Pancreas (tissue), 10 donors: Measurements from ENCODE around the gene EDN3. TPM values are rescaled to one million over a fixed set of nuclear protein-coding genes. Genes with fewer than 3 reads are reported as not detected.

Source experiments
- ATAC-seq, 4 donors: fragments of 200-7000 bp; cut with Tn5 transposase; one replicate each; pipeline versions ENCODE4 v1.8.0 to v1.9.1; 2020; ENCODE audit warnings: mild to moderate bottlenecking in 4 of 4, moderate library complexity in 4 of 4
- DNase-seq, 6 donors: peaks; one replicate each; pipeline ENCODE4 v3.0.0-alpha.2; 2020
- FAIRE-seq: peaks from 2 replicates; lab custom pipeline; 2012; peaks lifted over from hg19 to GRCh38; lab: Jason Lieb, UNC
- H3K27ac ChIP-seq, 4 donors: fragments of 200-600 bp; sonication (generic); 1 replicate in 3 of 4; 2 replicates in 1 of 4; pipeline versions ENCODE4 v1.5.0 to v1.8.0; 2020
- H3K27me3 ChIP-seq, 4 donors: fragments of 200-600 bp; one replicate each; pipeline ENCODE4 v1.8.0; 2021
- H3K36me3 ChIP-seq, 3 donors: fragments of 200-600 bp; sonication (generic) in 1 of 3; one replicate each; pipeline versions ENCODE4 v1.5.0 to v1.8.0; 2020 to 2021
- H3K4me1 ChIP-seq, 3 donors: fragments of 200-600 bp; one replicate each; pipeline ENCODE4 v1.8.0; 2021
- H3K4me3 ChIP-seq, 4 donors: fragments of 200-600 bp; sonication (generic) in 2 of 4; one replicate each; pipeline versions ENCODE4 v1.5.0 to v1.8.0; 2020 to 2021
- H3K9me3 ChIP-seq, 4 donors: fragments of 200-600 bp; one replicate each; pipeline ENCODE4 v1.8.0; 2021
- CTCF ChIP-seq, 4 donors: fragments of 200-600 bp; sonication (generic) in 3 of 4; IDR thresholded peaks; one replicate each; pipeline versions ENCODE4 v1.5.0 to v1.8.0; 2021; ENCODE audit warnings: antibody characterized with exemption in 4 of 4
- WGBS, 2 donors: extraction: QIAGEN DNeasy Blood & Tissue Kit; methylation state at CpG; one replicate each; pipeline ENCODE4 v1.1.7; 2013; 5-methylcytosine and 5-hydroxymethylcytosine counted together
- intact Hi-C, 3 donors: fragments of 100-400 bp; cut with DNase I; formaldehyde crosslinking; loops; one replicate each; pipeline versions ENCODE4 v1.11.1 to v1.14.2; 2022
- polyA plus RNA-seq, 2 donors: library from polyadenylated mRNA; stranded (reverse); fragments of 200-250 nt; gene quantifications; one replicate each; pipeline ENCODE4 v1.2.3, GENCODE V29; 2013
- total RNA-seq, 6 donors: library from RNA; stranded (reverse); fragmentation: NEBNext Ultra II Directional in 4 of 6; extraction: Animal tissue kit (Norgen Biotek cat#: 25700) in 4 of 6; gene quantifications; one replicate each; pipeline versions ENCODE4 v1.2.1 to v1.2.4, GENCODE V29; 2021 to 2023
- donor health status: healthy with polysubstance abuse.
- donor health status: DM: no; HTN: no; CAD: no; lungs with moderate emphysema.
- donor health status: DM: no; HTN: no; CAD: no.
- donor health status: control.
- donor health status: control.
- donor health status: Bipolar disorder and iron deficiency.
- donor health status: DM: yes; HTN: yes; CAD: no.
- donor health status: DM: no; HTN: no; CAD: no.
- donor health status: DM: no; HTN: no; CAD: no.
- donor health status: DM: yes; HTN: yes; CAD: no.

Gene EDN3
- total and polyA plus RNA-seq, 8 donors: 3.6 to 55.3 (median 5.4) TPM

DNA sequence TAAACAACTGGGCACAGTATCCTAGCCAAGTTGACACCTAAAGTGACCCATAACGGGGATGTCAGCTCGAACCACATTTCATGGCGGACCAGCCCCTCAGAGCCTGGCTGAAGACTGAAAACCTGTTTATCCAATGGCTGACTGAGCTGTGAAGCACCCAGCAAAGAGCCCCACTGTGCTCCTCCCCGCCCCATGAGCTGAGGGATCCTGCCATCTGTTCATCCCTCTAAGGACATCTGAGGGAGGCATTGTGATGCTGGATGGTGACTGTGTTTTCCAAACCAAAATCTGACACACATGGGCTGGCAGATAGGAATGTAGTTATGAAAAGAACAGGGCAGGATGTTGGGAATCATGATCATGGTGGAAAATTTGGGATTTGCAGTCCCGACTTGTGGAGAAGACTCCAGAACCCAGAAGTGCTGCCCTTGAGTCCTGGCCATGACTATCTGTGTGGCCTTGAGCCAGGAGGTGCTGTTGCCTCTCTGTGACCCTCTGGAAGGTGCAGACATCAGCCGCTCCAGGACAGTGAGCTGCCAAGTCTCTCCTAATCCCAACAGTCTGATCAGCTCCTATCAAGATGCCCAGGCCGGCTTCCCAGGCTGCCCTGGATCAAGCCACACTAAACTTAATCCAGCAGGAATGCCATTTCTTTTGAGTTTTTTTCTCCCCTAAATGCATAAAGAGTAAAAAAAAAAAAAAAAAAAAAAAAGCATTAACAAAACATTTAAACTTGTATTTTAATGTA lies 5.7 kb downstream of the EDN3 start:
- H3K9me3 ChIP-seq: no peaks in the 10 kb centered on the region
- whole genome bisulfite sequencing, 2 donors: 93 to 95% methylated on average over 7 of the region's 7 CpGs
- no peak for TF ChIP-seq CTCF (IDR thresholded peaks at IDR 0.05)
- ATAC-seq: no peak
- H3K27ac ChIP-seq: no peak overlapping the region
- no peak for DNase-seq
- no peaks in the 10 kb centered on the region for H3K36me3 ChIP-seq
- H3K4me3 ChIP-seq: no peak overlapping the region
- FAIRE-seq: no peak
- peaks cover 17 to 22% (median 19%) of the 10 kb centered on the region in 3 donors for H3K4me1 ChIP-seq
- H3K27me3 ChIP-seq: no peaks in the 10 kb centered on the region
- intact Hi-C loops: no loop called here

DNA sequence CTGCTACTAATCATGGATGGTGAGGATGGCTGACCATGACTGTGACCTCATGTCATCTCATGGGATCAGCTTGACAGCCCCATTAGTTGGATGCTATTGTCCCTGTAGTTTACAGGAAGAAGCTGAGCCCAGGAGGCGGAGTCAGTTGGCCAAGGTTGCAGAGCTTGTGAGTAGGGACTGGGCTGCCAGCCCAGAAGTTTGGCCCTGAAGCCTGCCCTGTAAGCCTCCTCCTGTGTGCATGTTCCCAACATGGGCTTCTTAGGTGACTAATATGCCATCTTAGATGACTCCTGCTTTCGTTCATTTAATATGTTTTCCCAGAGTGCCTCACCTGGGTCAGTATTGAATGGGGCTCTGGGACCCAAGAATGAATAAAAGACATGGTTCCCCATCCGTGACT lies 6.9 kb downstream of the EDN3 start:
- Histone ChIP-seq H3K4me3 (no peak overlapping the region), H3K27me3 (no peaks in the 10 kb centered on the region), H3K36me3 (no peaks in the 10 kb centered on the region), H3K9me3 (no peaks in the 10 kb centered on the region), H3K27ac (peak overlapping the region in 1 of 4 donors; percentile 1), H3K4me1 (peaks cover 17 to 22% (median 19%) of the 10 kb centered on the region in 3 donors)
- intact Hi-C loops: no loop called here
- peak; percentile 83 to 88 (median 84) for ATAC-seq
- peak; percentile 50 to 82 (median 78) for DNase-seq
- WGBS, 2 donors: 66 to 70% methylated on average over 3 of the region's 3 CpGs
- TF ChIP-seq CTCF (IDR thresholded peaks at IDR 0.05): no peak
- FAIRE-seq: no peak

GRCh38 chr20:59308493-59309201 lies 8.2 kb downstream of the EDN3 start:
- ATAC-seq (peak; percentile 82 to 94 (median 87)), DNase-seq (peak in 5 of 6 donors; percentile 39 to 58 (median 49)), FAIRE-seq (no peak)
- 22 to 28% methylated on average over 10 of the region's 10 CpGs for WGBS, 2 donors
- intact Hi-C loops: no loop called here
- no peak overlapping the region for H3K4me3 ChIP-seq
- H3K36me3 ChIP-seq: no peaks in the 10 kb centered on the region
- peak overlapping the region in 2 of 4 donors; percentile 33 to 54 for H3K27ac ChIP-seq
- no peaks in the 10 kb centered on the region for H3K9me3 ChIP-seq
- no peaks in the 10 kb centered on the region for H3K27me3 ChIP-seq
- peaks cover 17 to 22% (median 19%) of the 10 kb centered on the region in 3 donors for H3K4me1 ChIP-seq
- no peak for TF ChIP-seq CTCF (IDR thresholded peaks at IDR 0.05)

DNA sequence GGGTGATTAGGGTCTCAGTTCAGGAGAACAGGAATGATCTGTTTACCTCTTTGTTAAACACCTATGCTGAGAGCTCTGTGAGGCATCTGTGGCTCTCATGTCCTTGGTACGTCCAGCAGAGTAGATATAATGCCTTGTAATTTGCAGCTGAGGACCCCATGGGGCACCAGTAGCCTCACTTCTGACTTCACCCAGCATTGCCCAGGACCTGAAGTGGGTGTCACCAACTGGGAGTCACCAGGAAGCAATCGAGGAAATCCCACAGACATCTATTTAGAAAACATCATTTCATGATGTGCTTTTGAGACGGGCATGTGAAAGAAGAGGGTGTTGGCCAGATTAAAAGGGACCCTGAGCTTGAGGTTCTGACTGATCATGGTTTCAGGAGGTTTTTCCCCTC lies 8.8 kb downstream of the EDN3 start:
- DNase-seq (no peak), ATAC-seq (peak; percentile 10 to 41 (median 21)), FAIRE-seq (no peak)
- Histone ChIP-seq H3K27me3 (no peaks in the 10 kb centered on the region), H3K4me1 (peaks cover 17 to 22% (median 19%) of the 10 kb centered on the region in 3 donors), H3K4me3 (no peak overlapping the region), H3K27ac (peak overlapping the region in 2 of 4 donors; percentile 33 to 54), H3K9me3 (no peaks in the 10 kb centered on the region), H3K36me3 (no peaks in the 10 kb centered on the region)
- intact Hi-C loops: no loop called here
- 52 to 63% methylated on average over 3 of the region's 3 CpGs for WGBS, 2 donors
- no peak for TF ChIP-seq CTCF (IDR thresholded peaks at IDR 0.05)
